ENCODE measurements around the gene TRPV4. TPM values are rescaled to one million over a fixed set of nuclear protein-coding genes. Genes with fewer than 3 reads are reported as not detected.
A peak's percentile ranks its signal among the peaks of the same experiment; 100 is the strongest.

TRPV4 gene
- polyA plus RNA-seq, 1 donor from 2014 or later, result not detected

GRCh38 chr12:109771746-109772621, 61.2 kb downstream of the TRPV4 start:
- Histone ChIP-seq H3K9me2 (ENCODE audit: insufficient read depth, low read length) (no peaks in the 10 kb centered on the region), H3K9me3 (ENCODE audit: low read length) (no peaks in the 10 kb centered on the region), H3K4me3 (ENCODE audit: low read length) (no peak overlapping the region), H3K27ac (ENCODE audit: low read length) (no peak overlapping the region), H3K79me2 (replicated peaks; ENCODE audit: insufficient read depth, low read length) (no peaks in the 10 kb centered on the region), H3K4me2 (ENCODE audit: low read length) (no peak overlapping the region), H3K27me3 (ENCODE audit: insufficient read depth, low read depth, low read length) (no peaks in the 10 kb centered on the region), H3F3A (ENCODE audit: insufficient read depth, low read length, poor library complexity, severe bottlenecking) (no peaks in the 10 kb centered on the region), H4K20me1 (ENCODE audit: insufficient read depth) (no peaks in the 10 kb centered on the region), H2AFZ (ENCODE audit: low read depth, low read length) (no peak overlapping the region), H3K9ac (ENCODE audit: low read length) (no peak overlapping the region), H3K36me3 (ENCODE audit: insufficient read depth, low read length) (no peaks in the 10 kb centered on the region)
- TF ChIP-seq CTCF (IDR thresholded peaks at IDR 0.05; ENCODE audit: poor library complexity, severe bottlenecking) (peak; percentile 31), EZH2 (IDR thresholded peaks at IDR 0.05; ENCODE audit: borderline replicate concordance, insufficient read depth, low read length, poor library complexity, severe bottlenecking) (no peak), RAD21 (conservative IDR thresholded peaks at IDR 0.05) (peak; percentile 23), TAF1 (IDR thresholded peaks at IDR 0.05; ENCODE audit: low read depth) (no peak), SMC3 (conservative IDR thresholded peaks at IDR 0.05; ENCODE audit: poor library complexity) (peak; percentile 24)

GRCh38 chr12:109770861-109771670, 62.1 kb downstream of the TRPV4 start:
- no peak overlapping the region for H3K27ac ChIP-seq (ENCODE audit: low read length)
- H3K9ac ChIP-seq (ENCODE audit: low read length), result no peak overlapping the region
- no peaks in the 10 kb centered on the region for H3K27me3 ChIP-seq (ENCODE audit: insufficient read depth, low read depth, low read length)
- H3K9me3 ChIP-seq (ENCODE audit: low read length), result no peaks in the 10 kb centered on the region
- H3K4me2 ChIP-seq (ENCODE audit: low read length), result no peak overlapping the region
- H3K79me2 ChIP-seq (replicated peaks; ENCODE audit: insufficient read depth, low read length), result no peaks in the 10 kb centered on the region
- TF ChIP-seq CTCF (IDR thresholded peaks at IDR 0.05; ENCODE audit: poor library complexity, severe bottlenecking), result no peak
- TF ChIP-seq MXI1 (conservative IDR thresholded peaks at IDR 0.05; ENCODE audit: poor library complexity, severe bottlenecking), result no peak
- no peak for TF ChIP-seq REST (IDR thresholded peaks at IDR 0.05; ENCODE audit: borderline replicate concordance)
- no peaks in the 10 kb centered on the region for H3F3A ChIP-seq (ENCODE audit: insufficient read depth, low read length, poor library complexity, severe bottlenecking)
- H3K4me3 ChIP-seq (ENCODE audit: low read length), result no peak overlapping the region
- no peaks in the 10 kb centered on the region for H4K20me1 ChIP-seq (ENCODE audit: insufficient read depth)
- H2AFZ ChIP-seq (ENCODE audit: low read depth, low read length), result no peak overlapping the region
- H3K9me2 ChIP-seq (ENCODE audit: insufficient read depth, low read length), result no peaks in the 10 kb centered on the region
- no peaks in the 10 kb centered on the region for H3K36me3 ChIP-seq (ENCODE audit: insufficient read depth, low read length)
